ENCODE results near the gene COL7A1. TPM values are rescaled to one million over a fixed set of nuclear protein-coding genes. Genes with fewer than 3 reads are reported as not detected.

The COL7A1 gene
- total and polyA plus RNA-seq, 2 of the 13 experiments (the other 11 are each of a cell fraction or from before 2014, with no cell fraction given), result 2.7 to 11.7 TPM

DNA sequence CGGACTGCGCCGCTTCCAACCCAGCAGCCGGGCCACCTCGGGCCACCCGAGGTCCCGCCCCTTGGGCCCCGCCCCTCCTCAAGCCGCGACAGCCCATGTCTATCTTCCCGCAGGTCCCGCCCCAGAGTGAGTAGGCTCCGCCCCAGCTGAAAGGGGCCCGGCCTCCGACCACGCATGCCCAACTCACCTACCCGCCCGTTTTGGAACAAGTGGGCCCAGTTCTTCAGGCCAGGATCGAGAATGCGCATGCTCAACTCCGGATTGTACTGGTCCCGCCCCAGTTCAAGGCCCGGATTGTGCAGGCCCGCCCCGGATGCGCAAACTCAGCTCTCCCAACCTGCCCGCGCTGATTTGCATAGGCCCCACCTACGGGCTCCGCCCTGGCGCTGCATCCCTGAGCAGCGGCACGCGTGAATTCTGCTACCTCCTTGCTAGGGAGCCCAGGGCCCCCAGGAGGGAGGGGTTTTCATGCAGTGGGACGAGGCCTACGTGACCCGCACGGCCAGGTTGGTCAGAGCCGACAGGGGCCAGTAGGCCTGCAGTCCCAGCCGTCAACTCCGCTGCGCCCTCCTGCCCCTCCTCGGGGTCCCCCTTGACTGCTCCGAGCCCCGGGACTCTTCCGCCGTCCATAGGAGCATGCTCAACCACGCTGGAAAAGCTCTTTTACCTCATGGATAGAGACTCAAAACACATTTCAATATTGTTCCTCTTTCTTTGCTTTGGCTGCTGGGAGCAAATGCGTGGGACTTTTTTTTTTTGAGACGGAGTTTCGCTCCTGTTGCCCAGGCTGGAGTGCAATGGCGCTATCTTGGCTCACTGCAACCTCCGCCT is 38.1 kb downstream of the COL7A1 start, which contains the start of gene PFKFB4 (continued):
- TF ChIP-seq AGO2 (optimal IDR thresholded peaks at IDR 0.05; ENCODE audit: low read depth, low read length) (no peak), ZFY (CRISPR knock-in tag; IDR thresholded peaks at IDR 0.05) (peak; percentile 90), MTA3 (CRISPR knock-in tag; IDR thresholded peaks at IDR 0.05) (no peak), ZNF773 (CRISPR knock-in tag; IDR thresholded peaks at IDR 0.05; ENCODE audit: borderline replicate concordance) (no peak; the same call in 1 of the 2 replicates), ZNF772 (CRISPR knock-in tag; IDR thresholded peaks at IDR 0.05) (peak; percentile 97), ISL2 (CRISPR knock-in tag; IDR thresholded peaks at IDR 0.05) (no peak; the same call in 1 of the 2 replicates), FOSL2 (CRISPR knock-in tag; IDR thresholded peaks at IDR 0.05) (peak; percentile 16; the same call in 1 of the 2 replicates), NONO (IDR thresholded peaks at IDR 0.05) (no peak), NONO (CRISPR knock-in tag; conservative IDR thresholded peaks at IDR 0.05) (peak; percentile 92), HNF4G (IDR thresholded peaks at IDR 0.05; ENCODE audit: borderline replicate concordance, low read depth, low read length) (0 out of 2 replicates have a peak, but pooled peaks have one; percentile 8), HNF4G (CRISPR knock-in tag; IDR thresholded peaks at IDR 0.05; ENCODE audit: borderline replicate concordance, low read depth) (no peak), HCFC1 (IDR thresholded peaks at IDR 0.05; ENCODE audit: low read depth, low read length) (no peak), ZNF501 (CRISPR knock-in tag; IDR thresholded peaks at IDR 0.05) (peak; percentile 87), GLMP (CRISPR knock-in tag; IDR thresholded peaks at IDR 0.05; ENCODE audit: borderline replicate concordance) (no peak), ZFP62 (CRISPR knock-in tag; IDR thresholded peaks at IDR 0.05) (no peak), ZSCAN21 (CRISPR knock-in tag; IDR thresholded peaks at IDR 0.05; ENCODE audit: borderline replicate concordance) (no peak; the same call in 1 of the 2 replicates), ZBTB3 (CRISPR knock-in tag; IDR thresholded peaks at IDR 0.05; ENCODE audit: borderline replicate concordance, low read depth) (peak; percentile 76; the same call in 1 of the 2 replicates), RORA (CRISPR knock-in tag; IDR thresholded peaks at IDR 0.05) (no peak), NR2F2 (IDR thresholded peaks at IDR 0.05; ENCODE audit: borderline replicate concordance, low read depth) (no peak), HOXA5 (CRISPR knock-in tag; IDR thresholded peaks at IDR 0.05) (peak; percentile 80), SYNCRIP (IDR thresholded peaks at IDR 0.05; ENCODE audit: insufficient read depth, low read depth, low read length) (no peak)
- TF ChIP-seq, protein P1, sequence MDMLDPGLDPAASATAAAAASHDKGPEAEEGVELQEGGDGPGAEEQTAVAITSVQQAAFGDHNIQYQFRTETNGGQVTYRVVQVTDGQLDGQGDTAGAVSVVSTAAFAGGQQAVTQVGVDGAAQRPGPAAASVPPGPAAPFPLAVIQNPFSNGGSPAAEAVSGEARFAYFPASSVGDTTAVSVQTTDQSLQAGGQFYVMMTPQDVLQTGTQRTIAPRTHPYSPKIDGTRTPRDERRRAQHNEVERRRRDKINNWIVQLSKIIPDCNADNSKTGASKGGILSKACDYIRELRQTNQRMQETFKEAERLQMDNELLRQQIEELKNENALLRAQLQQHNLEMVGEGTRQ (IDR thresholded peaks at IDR 0.05; ENCODE audit: low read depth, low read length), result no peak
- TF ChIP-seq, protein P1 (CRISPR knock-in tag; IDR thresholded peaks at IDR 0.05; ENCODE audit: borderline replicate concordance), result peak; percentile 63; the same call in 1 of the 2 replicates
- TF ChIP-seq, protein P2, sequence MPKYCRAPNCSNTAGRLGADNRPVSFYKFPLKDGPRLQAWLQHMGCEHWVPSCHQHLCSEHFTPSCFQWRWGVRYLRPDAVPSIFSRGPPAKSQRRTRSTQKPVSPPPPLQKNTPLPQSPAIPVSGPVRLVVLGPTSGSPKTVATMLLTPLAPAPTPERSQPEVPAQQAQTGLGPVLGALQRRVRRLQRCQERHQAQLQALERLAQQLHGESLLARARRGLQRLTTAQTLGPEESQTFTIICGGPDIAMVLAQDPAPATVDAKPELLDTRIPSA (CRISPR knock-in tag; IDR thresholded peaks at IDR 0.05; ENCODE audit: borderline replicate concordance), result 0 out of 2 replicates have a peak, but pooled peaks have one; percentile 65
- TF ChIP-seq, protein P3, sequence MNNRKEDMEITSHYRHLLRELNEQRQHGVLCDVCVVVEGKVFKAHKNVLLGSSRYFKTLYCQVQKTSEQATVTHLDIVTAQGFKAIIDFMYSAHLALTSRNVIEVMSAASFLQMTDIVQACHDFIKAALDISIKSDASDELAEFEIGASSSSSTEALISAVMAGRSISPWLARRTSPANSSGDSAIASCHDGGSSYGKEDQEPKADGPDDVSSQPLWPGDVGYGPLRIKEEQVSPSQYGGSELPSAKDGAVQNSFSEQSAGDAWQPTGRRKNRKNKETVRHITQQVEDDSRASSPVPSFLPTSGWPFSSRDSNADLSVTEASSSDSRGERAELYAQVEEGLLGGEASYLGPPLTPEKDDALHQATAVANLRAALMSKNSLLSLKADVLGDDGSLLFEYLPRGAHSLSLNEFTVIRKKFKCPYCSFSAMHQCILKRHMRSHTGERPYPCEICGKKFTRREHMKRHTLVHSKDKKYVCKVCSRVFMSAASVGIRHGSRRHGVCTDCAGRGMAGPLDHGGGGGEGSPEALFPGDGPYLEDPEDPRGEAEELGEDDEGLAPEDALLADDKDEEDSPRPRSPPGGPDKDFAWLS (CRISPR knock-in tag; IDR thresholded peaks at IDR 0.05; ENCODE audit: borderline replicate concordance), result no peak

Measured in HepG2 (cell line).